GM12873 (cell line): Measurements from ENCODE around the gene POLR1C.

Source experiments
- TF ChIP-seq, protein P1 (sequence below): IDR thresholded peaks from 2 replicates; pipeline ENCODE4 v1.5.1; 2012; ENCODE audit warnings: low read depth, mild to moderate bottlenecking, moderate library complexity, low read length, control low read depth; ENCODE audit not compliant: insufficient read depth; ENCODE audit errors: missing control alignments

Gene POLR1C

DNA sequence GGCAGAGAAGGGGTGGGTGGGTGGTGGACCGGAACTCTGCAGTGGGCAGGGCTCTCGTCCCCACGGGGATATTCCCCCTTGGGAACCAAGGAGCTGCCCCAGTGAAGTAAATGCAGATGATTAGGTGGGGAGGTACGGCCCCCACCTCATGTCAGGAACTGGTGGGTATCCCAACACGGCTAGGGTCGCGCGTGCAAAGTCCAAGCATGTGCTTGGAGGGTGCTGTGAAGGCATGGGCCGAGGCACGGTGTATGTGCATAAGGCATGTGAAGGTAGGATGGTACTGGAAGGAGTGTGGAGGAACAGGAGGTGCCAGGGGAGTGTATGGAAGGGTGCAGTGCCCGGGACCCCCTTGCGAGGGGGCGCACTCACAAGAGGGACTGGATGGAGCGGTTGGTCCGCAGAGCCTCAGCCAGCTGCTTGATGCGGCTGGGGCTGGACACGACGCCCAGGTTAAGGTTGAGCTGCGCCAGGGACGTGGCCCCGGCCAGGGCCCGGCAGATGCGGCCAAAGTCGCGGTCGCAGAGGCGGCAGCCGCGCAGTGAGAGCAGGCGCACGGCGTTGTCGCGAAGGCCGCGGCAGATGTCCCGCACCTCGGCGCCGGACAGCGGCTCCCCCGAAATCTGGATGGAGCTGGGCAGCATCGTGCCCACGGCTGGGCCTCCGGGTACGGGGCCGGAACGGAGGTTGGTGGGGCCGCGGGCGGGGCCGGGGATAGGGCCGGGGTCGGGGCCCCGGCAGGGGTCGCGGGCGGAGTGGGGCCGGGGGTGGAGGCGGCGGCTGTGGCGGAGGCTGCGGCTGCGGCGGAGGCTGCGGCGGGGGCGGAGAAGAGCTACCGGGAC, 7.5 kb upstream of the POLR1C start:
- TF ChIP-seq, protein P1, sequence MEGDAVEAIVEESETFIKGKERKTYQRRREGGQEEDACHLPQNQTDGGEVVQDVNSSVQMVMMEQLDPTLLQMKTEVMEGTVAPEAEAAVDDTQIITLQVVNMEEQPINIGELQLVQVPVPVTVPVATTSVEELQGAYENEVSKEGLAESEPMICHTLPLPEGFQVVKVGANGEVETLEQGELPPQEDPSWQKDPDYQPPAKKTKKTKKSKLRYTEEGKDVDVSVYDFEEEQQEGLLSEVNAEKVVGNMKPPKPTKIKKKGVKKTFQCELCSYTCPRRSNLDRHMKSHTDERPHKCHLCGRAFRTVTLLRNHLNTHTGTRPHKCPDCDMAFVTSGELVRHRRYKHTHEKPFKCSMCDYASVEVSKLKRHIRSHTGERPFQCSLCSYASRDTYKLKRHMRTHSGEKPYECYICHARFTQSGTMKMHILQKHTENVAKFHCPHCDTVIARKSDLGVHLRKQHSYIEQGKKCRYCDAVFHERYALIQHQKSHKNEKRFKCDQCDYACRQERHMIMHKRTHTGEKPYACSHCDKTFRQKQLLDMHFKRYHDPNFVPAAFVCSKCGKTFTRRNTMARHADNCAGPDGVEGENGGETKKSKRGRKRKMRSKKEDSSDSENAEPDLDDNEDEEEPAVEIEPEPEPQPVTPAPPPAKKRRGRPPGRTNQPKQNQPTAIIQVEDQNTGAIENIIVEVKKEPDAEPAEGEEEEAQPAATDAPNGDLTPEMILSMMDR = no peak

DNA sequence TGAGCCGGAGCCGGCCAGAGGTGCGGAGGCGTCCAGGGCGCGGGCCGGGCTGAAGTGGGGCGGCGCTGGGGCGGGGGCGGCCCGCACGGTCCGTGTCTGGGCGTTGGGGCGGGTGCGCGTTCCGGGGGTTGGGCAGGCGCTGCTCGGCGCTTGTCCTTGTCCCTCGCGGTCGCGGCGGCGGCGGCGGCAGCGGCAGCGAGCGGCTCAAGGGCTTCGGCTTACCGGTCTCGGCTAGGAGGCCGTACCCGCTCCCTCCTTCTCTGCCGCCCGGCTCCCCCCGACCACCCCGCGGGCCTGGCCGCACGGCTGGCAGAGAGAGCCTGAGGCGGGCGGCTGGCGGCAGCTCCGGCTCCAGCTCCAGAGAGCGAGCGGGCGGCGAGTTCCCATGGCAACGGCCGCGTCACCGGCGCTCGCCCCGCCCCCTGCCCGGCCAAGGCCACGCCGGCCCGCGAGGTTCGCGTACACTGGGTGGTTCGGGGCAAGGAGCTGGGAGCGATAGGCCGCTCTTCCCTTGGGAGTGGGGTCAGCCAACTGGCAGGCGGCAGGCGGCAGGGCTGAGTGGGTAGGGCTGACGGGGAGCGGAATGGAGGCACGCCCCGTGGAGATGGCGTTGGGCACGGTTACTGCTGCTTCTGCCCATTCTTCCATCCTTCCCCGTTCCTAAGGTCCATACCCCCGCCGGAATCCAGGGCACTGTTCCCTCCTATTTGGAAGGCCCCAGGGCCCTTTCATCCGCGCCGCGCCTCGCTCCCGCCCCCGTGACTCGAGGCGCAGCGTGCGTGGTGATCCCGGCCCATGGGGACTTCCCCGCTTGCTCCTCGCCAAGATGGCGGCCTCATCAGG, 6.7 kb upstream of the POLR1C start, which contains the start of gene LRRC73:
TSS of gene LRRC73 (minus strand) at position 363 of the 843 bp plus-strand sequence. CDS start 561 bp downstream, outside the sequence.
- TF ChIP-seq, protein P1 = no peak

DNA sequence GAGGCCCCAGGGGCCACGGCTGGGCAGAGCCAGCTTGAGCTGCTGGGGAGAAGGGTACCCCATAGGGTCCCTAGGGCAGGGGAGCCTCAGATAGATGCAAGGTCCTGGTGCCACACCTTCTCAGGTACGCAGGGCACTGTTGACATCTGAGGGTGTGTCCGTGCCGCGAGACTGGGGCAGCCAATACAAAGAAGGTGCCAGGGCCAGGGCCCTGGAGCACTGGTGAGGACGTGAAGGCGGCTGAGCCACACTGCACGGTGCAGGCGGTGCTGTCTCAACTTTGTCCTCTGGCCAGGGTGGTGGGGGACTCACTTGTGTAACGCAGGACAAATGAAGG, 6.1 kb upstream of the POLR1C start:
- TF ChIP-seq, protein P1 = no peak

DNA sequence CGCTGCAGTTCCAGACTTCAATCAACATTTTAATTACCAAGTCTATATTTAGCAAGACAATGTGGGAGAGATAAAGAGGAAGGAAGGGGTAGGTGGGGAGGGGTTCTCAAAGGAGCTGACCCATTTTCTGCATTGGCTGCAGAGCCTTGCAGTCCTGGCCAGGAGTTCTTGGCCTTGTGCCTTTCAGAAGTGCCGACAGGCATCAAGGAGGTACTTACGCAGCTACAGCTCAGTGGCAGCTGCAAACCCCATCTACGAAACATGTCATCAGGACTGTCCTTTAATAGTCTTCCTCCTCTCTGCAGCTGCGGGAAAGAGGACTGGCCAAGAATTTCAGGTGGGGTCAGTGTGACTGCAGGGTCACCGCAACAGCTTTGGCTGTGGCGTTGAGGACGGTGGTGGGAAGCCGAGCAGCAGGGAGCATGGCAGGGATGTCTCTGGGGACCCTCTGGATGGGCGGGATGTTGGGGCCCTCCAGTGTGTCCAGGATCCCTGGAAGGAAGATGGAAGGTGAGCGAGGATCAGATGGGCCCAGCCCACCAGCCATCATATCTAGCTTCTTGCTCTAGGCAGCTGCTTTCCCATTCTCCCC, 5.0 kb upstream of the POLR1C start:
- TF ChIP-seq, protein P1 = no peak

DNA sequence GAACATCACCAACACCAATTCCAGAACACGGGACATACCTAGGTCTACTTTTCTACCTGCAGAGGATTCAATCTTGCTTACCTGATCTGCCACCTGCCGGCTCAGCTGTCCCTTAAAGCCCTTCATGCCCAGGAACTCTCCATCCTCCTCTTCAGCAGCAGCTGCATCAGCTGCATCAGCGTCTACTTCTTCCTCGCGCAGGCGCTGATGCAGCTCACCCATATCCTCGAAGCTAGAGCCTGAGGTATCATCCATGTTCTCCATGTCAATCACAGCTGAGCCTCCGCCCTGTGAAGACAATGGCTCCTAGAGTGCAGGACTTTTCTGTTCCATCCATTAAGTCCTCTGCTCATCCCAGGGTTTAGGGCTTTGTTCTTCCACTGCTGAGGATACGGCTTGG, 1.1 kb upstream of the POLR1C start:
- TF ChIP-seq, protein P1 = no peak

DNA sequence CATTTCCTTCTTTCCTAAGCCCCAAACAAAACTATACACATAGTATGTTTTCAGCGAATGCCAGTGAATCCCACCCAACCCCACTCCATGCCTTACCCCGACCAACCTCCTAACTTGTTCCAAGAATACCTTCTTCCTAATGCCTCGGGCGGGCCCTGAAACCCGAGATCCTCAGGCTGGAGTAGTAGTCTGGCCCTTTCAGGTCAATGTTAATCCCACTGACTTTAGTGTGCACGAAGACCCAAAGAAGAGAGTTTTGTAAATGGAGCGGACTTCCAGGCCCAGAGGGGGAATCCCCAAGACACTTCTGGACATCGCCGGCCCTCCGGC, 557 bp upstream of the POLR1C start:
- TF ChIP-seq, protein P1 = no peak
